ENCODE data around the gene FBLN2. TPM values are rescaled to one million over a fixed set of nuclear protein-coding genes. Genes with fewer than 3 reads are reported as not detected.

The FBLN2 gene
- total RNA-seq, 1 experiment from 2014 or later, result 0.11 TPM

- H3K27me3 ChIP-seq (ENCODE audit: low read length), result peaks cover 27% of the 10 kb centered on the region
- no peak overlapping the region for H3K4me3 ChIP-seq (ENCODE audit: low read length)
- no peak overlapping the region for H3K9ac ChIP-seq (ENCODE audit: low read length)
- no peaks in the 10 kb centered on the region for H3K79me2 ChIP-seq (ENCODE audit: low read length)
- intact Hi-C loops (cut with micrococcal nuclease), result no loop called here
- TF ChIP-seq EZH2 (IDR thresholded peaks at IDR 0.05; ENCODE audit: low read length, unreplicated experiment) (no peak), EZH2phosphoT487 (IDR thresholded peaks at IDR 0.05; ENCODE audit: borderline replicate concordance, low read length) (no peak)
- TF ChIP-seq, protein P1, sequence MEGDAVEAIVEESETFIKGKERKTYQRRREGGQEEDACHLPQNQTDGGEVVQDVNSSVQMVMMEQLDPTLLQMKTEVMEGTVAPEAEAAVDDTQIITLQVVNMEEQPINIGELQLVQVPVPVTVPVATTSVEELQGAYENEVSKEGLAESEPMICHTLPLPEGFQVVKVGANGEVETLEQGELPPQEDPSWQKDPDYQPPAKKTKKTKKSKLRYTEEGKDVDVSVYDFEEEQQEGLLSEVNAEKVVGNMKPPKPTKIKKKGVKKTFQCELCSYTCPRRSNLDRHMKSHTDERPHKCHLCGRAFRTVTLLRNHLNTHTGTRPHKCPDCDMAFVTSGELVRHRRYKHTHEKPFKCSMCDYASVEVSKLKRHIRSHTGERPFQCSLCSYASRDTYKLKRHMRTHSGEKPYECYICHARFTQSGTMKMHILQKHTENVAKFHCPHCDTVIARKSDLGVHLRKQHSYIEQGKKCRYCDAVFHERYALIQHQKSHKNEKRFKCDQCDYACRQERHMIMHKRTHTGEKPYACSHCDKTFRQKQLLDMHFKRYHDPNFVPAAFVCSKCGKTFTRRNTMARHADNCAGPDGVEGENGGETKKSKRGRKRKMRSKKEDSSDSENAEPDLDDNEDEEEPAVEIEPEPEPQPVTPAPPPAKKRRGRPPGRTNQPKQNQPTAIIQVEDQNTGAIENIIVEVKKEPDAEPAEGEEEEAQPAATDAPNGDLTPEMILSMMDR (conservative IDR thresholded peaks at IDR 0.05; ENCODE audit: low read depth, low read length), result no peak
- ATAC-seq, result no peak
- no peaks in the 10 kb centered on the region for H3K36me3 ChIP-seq (ENCODE audit: low read depth, low read length)
- ChIA-PET POLR2A (ENCODE audit: unreplicated experiment) (no interaction called here), CTCF (no interaction called here)
- no peak overlapping the region for H3K27ac ChIP-seq (ENCODE audit: low read length)
- no TSS peak for BruUV-seq (replicated peaks)
- H3K9me3 ChIP-seq (ENCODE audit: low read length), result no peaks in the 10 kb centered on the region
- H3F3A ChIP-seq (ENCODE audit: low read length, unreplicated experiment), result no peaks in the 10 kb centered on the region
- no peaks in the 10 kb centered on the region for H3K9me2 ChIP-seq (replicated peaks; ENCODE audit: low read length)
- DNase-seq, result no peak
- H4K20me1 ChIP-seq (ENCODE audit: low read length), result no peaks in the 10 kb centered on the region
- no peaks in the 10 kb centered on the region for H3K4me1 ChIP-seq (ENCODE audit: insufficient read depth, low read length)
- no peak overlapping the region for H2AFZ ChIP-seq (ENCODE audit: low read length)
- no peak overlapping the region for H3K4me2 ChIP-seq (ENCODE audit: low read length)
Measured at GRCh38 chr3:13682331-13683013, 133.5 kb downstream of the FBLN2 start.

DNA sequence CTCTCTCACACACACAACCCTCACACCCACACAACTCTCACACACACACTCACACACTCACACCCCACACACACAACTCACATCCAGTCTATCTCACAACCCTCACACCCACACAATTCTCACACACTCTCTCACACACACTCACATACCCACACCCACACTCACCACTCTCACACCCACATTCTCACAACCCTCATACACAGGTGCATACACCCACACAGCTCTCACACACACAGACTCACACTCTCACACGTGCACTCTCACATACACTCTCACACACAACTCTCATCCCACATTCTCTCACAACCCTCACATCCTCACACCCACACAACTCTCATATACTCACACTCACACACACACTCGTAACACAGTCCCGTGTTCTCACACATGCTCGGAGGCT lies 134.4 kb downstream of the FBLN2 start:
- POLR2A ChIA-PET (ENCODE audit: unreplicated experiment), result no interaction called here
- H3K9me2 ChIP-seq (replicated peaks; ENCODE audit: low read length), result no peaks in the 10 kb centered on the region
- peaks cover 31% of the 10 kb centered on the region for H3K27me3 ChIP-seq (ENCODE audit: low read length)

GRCh38 chr3:13683772-13684171 lies 134.8 kb downstream of the FBLN2 start:
- Histone ChIP-seq H3F3A (ENCODE audit: low read length, unreplicated experiment) (no peaks in the 10 kb centered on the region), H4K20me1 (ENCODE audit: low read length) (no peaks in the 10 kb centered on the region), H3K9me3 (ENCODE audit: low read length) (no peaks in the 10 kb centered on the region), H3K27ac (ENCODE audit: low read length) (no peak overlapping the region), H3K36me3 (ENCODE audit: low read depth, low read length) (no peaks in the 10 kb centered on the region), H3K27me3 (ENCODE audit: low read length) (peaks cover 32% of the 10 kb centered on the region), H2AFZ (ENCODE audit: low read length) (no peak overlapping the region), H3K4me1 (ENCODE audit: insufficient read depth, low read length) (no peaks in the 10 kb centered on the region), H3K4me3 (ENCODE audit: low read length) (no peak overlapping the region), H3K79me2 (ENCODE audit: low read length) (no peaks in the 10 kb centered on the region), H3K4me2 (ENCODE audit: low read length) (no peak overlapping the region), H3K9ac (ENCODE audit: low read length) (no peak overlapping the region), H3K9me2 (replicated peaks; ENCODE audit: low read length) (no peaks in the 10 kb centered on the region)
- DNase-seq, result no peak
- TF ChIP-seq EZH2phosphoT487 (IDR thresholded peaks at IDR 0.05; ENCODE audit: borderline replicate concordance, low read length) (no peak), EZH2 (IDR thresholded peaks at IDR 0.05; ENCODE audit: low read length, unreplicated experiment) (no peak)
- TF ChIP-seq, protein P1 (conservative IDR thresholded peaks at IDR 0.05; ENCODE audit: low read depth, low read length), result no peak
- ChIA-PET CTCF (no interaction called here), POLR2A (ENCODE audit: unreplicated experiment) (no interaction called here)
- no TSS peak for BruUV-seq (replicated peaks)
- intact Hi-C loops (cut with micrococcal nuclease), result no loop called here
- ATAC-seq, result no peak

More for the DNA sequence above, 134.4 kb downstream of the FBLN2 start:
- Histone ChIP-seq H2AFZ (ENCODE audit: low read length) (no peak overlapping the region), H3K79me2 (ENCODE audit: low read length) (no peaks in the 10 kb centered on the region), H3F3A (ENCODE audit: low read length, unreplicated experiment) (no peaks in the 10 kb centered on the region), H3K9ac (ENCODE audit: low read length) (no peak overlapping the region), H3K4me2 (ENCODE audit: low read length) (no peak overlapping the region), H3K36me3 (ENCODE audit: low read depth, low read length) (no peaks in the 10 kb centered on the region), H3K4me1 (ENCODE audit: insufficient read depth, low read length) (no peaks in the 10 kb centered on the region), H3K4me3 (ENCODE audit: low read length) (no peak overlapping the region), H3K27ac (ENCODE audit: low read length) (no peak overlapping the region), H3K9me3 (ENCODE audit: low read length) (no peaks in the 10 kb centered on the region), H4K20me1 (ENCODE audit: low read length) (no peaks in the 10 kb centered on the region)
- TF ChIP-seq, protein P1 (conservative IDR thresholded peaks at IDR 0.05; ENCODE audit: low read depth, low read length), result no peak
- TF ChIP-seq EZH2phosphoT487 (IDR thresholded peaks at IDR 0.05; ENCODE audit: borderline replicate concordance, low read length) (no peak), EZH2 (IDR thresholded peaks at IDR 0.05; ENCODE audit: low read length, unreplicated experiment) (no peak)
- ATAC-seq, result no peak
- intact Hi-C loops (cut with micrococcal nuclease), result no loop called here
- no TSS peak for BruUV-seq (replicated peaks)
- no peak for DNase-seq
- CTCF ChIA-PET, result no interaction called here

Data from PC-3 (cell line).